AG10803 (cell line): ENCODE data around the gene PPFIA3.

Source experiments
- DNase-seq: peaks from one replicate; pipeline ENCODE4 v3.0.0; 2010; ENCODE audit warnings: low read depth
- H3K4me3 ChIP-seq: 2 replicates; pipeline ENCODE4 v1.5.1; 2011; ENCODE audit warnings: mild to moderate bottlenecking, low read length, control low read depth
- TF ChIP-seq, protein P1 (sequence below): conservative IDR thresholded peaks from 2 replicates; pipeline ENCODE4 v1.5.1; 2011; ENCODE audit warnings: mild to moderate bottlenecking, low read length, control low read depth, inconsistent platforms

The PPFIA3 gene

GRCh38 chr19:49148044-49148682 lies 28.8 kb downstream of the PPFIA3 start:
- TF ChIP-seq, protein P1, sequence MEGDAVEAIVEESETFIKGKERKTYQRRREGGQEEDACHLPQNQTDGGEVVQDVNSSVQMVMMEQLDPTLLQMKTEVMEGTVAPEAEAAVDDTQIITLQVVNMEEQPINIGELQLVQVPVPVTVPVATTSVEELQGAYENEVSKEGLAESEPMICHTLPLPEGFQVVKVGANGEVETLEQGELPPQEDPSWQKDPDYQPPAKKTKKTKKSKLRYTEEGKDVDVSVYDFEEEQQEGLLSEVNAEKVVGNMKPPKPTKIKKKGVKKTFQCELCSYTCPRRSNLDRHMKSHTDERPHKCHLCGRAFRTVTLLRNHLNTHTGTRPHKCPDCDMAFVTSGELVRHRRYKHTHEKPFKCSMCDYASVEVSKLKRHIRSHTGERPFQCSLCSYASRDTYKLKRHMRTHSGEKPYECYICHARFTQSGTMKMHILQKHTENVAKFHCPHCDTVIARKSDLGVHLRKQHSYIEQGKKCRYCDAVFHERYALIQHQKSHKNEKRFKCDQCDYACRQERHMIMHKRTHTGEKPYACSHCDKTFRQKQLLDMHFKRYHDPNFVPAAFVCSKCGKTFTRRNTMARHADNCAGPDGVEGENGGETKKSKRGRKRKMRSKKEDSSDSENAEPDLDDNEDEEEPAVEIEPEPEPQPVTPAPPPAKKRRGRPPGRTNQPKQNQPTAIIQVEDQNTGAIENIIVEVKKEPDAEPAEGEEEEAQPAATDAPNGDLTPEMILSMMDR = no peak
- DNase-seq = no peak
- H3K4me3 ChIP-seq = no peak overlapping the region

DNA sequence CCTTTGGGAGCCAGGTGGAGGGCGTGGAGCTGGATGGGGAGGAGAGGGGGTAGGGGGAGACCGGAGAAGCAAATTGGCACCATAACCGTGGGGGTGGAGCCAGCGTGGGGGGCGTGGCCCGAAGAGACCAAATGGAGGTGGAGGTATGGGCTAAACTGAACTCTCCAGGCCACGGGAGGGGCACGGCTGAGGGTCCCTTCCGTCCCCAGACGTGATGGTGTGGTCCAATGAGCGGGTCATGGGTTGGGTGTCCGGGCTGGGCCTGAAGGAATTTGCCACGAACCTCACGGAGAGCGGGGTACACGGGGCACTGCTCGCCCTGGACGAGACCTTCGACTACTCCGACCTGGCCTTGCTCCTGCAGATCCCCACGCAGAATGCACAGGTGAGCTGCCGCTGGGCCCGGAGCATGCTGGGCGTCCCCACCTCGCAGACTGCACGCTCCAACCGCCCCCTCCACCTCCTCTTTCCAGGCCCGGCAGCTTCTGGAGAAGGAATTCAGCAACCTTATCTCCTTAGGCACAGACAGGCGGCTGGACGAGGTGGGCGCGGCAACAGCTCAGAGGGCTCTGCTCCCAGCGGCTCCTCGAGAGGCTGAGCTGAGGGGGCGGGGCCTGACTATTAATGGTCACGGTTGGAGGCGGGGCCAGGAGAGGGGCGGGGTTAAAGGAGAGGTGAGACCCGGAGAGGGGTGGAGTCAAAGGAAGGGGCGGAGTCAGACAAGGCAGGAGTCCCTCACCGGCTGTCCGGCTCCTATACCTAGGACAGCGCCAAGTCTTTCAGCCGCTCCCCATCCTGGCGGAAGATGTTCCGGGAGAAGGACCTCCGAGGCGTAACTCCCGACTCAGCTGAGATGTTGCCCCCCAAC lies 29.7 kb downstream of the PPFIA3 start:
- H3K4me3 ChIP-seq = peak overlapping the region; percentile 91
- peak; percentile 77 for DNase-seq
- TF ChIP-seq, protein P1 = no peak

- peak overlapping the region; percentile 91 for H3K4me3 ChIP-seq
- peak; percentile 83 for DNase-seq
- TF ChIP-seq, protein P1 = no peak
These were observed 30.3 kb downstream of the PPFIA3 start for GRCh38 chr19:49149652-49150105.

DNA sequence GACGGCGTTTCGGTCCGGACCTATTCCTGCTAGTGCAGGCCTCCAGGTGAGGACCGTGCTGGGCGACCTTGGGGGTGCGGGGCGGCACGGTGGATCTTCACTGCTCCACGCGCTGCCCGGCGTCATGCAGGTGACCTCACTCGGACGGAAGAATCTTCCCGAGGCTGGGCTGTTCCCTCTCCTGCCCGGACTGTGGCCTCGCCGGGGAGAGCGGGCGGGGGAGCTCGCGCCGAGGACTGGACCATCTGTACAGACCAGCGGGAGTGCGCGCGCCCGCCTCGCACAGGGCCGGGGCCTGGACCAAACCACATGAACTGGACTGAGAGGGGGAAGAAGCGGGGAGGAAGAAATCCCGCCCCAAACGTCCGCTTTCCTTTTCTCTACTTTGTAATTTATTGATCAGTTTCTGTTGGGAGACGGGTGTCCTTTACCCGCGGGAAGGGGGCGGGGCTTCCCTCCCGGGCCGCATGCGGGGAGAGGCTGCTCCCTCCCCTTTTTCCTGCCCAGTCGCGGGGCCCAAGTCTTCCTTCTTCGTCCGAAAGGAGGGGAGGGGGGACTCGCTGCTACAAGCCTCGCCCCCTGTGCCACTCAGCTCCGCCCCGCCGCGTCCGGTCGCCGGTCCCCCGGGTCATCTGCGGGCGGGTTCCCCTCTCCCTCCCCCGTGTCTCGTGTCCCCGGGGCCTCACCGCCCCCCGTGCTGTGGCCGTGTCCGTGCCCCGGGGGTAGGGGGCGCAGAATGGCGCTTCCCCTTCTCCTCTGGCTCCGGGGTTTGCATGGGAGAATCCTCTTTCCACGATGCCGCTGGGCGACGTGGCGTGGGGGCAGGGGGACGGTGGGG lies 31.0 kb downstream of the PPFIA3 start:
- peak overlapping the region; percentile 91 for H3K4me3 ChIP-seq
- TF ChIP-seq, protein P1 = no peak
- DNase-seq = peak; percentile 69

- peak overlapping the region; percentile 91 for H3K4me3 ChIP-seq
- TF ChIP-seq, protein P1 = no peak
- no peak for DNase-seq
These were observed 31.6 kb downstream of the PPFIA3 start for GRCh38 chr19:49150944-49151243.

GRCh38 chr19:49151267-49152118 lies 32.1 kb downstream of the PPFIA3 start:
- TF ChIP-seq, protein P1 = no peak
- H3K4me3 ChIP-seq = peak overlapping the region; percentile 91
- no peak for DNase-seq
